HG03432 (cell line): ENCODE results near the gene TARDBP.
"Not testable (repeated sequence)": the region's sequence is repeated elsewhere in the genome, so short reads cannot be mapped to it uniquely, and the experiment has no call there.

Experiments
- ATAC-seq: cut with Tn5 transposase; IDR thresholded peaks from one replicate; pipeline ENCODE4 v1.9.1; 2021; ENCODE audit warnings: mild to moderate bottlenecking, moderate library complexity; ENCODE audit not compliant: unreplicated experiment

TARDBP gene

GRCh38 chr1:11042065-11042464 is 29.6 kb downstream of the TARDBP start:
- no peak for ATAC-seq

GRCh38 chr1:11042995-11043874 is 30.8 kb downstream of the TARDBP start:
- ATAC-seq = no peak

DNA sequence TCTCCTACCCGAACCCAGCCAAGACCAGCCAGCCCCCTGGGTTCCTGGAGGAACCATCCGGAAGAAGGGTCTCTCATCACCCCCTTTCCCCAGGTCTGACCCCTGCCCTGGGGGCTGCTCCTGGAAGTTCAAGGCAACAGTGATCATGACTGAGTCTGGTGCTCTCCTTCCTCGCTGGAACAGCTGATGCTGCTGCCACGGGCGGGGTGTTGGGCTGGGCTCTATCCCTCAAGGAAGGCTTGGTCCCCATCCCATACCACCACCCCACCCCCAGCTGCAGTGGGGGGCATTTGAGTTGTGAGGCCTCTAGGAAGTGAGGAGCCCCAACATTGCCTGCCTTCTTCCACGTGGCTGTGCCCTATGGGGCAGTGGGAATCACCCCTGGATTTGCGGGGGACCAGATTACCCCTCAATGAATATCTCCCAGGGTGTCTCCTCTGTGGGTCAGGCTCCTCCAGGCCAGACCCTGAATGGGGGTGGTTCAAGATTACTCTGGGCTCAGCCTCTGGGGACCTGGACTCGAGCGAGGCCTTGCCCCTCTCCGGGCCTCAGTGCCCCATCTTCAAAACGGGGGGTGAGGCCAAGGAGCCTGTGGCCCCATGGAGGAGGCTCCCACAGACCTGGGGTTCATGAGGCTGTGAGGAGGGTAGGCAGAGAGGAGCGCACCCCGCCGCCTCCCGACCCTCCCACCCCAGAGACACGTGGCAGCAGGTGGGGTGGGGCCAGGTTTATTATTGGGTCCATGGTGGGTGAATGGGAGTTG is 31.8 kb downstream of the TARDBP start:
- ATAC-seq = no peak

- ATAC-seq = no peak
Observed at GRCh38 chr1:11044849-11045427, 32.5 kb downstream of the TARDBP start.

- no peak for ATAC-seq
Observed at GRCh38 chr1:11045428-11046269, 33.2 kb downstream of the TARDBP start.

GRCh38 chr1:11046270-11046566 is 33.8 kb downstream of the TARDBP start:
- ATAC-seq = no peak

GRCh38 chr1:11046625-11047365 is 34.3 kb downstream of the TARDBP start, which contains the start of gene MASP2:
MASP2 (minus strand) TSS chr1:11047239; CDS start chr1:11047207, 32 bp downstream.
- no peak for ATAC-seq

- not testable (repeated sequence) for ATAC-seq
Observed at GRCh38 chr1:11051121-11051520, 38.7 kb downstream of the TARDBP start.

DNA sequence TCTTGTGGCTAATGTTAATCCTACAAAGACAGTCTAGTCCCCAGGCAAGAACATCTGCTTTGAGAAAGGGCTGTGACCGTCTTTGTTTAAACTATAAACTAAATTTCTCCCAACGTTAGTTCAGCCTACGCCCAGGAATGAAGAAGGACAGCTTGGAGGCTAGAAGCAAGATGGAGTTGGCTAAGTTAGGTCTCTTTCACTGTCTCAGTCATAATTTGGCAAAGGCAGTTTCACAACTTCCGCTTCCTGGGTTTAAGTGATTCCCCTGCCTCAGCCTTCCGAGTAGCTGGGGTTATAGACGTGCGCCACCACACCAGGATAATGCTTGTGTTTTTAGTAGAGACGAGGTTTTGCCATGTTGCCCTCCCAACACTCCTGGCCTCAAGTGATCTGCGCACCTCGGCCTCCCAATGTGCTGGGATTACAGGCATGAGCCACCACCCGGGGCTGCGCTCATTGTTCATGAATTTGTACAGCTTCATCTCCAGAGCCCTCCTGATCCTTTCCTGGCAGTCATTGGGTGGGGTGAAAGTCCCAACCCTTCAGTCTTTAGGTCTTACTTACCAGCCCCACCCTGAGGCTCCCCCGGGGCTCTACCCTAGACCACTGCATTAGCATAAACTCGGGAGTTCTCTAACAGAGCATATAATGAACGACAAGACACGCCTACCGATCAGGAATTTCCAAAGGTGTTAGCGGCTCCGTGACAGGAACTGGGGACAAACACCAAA is 39.5 kb downstream of the TARDBP start:
- no peak for ATAC-seq

DNA sequence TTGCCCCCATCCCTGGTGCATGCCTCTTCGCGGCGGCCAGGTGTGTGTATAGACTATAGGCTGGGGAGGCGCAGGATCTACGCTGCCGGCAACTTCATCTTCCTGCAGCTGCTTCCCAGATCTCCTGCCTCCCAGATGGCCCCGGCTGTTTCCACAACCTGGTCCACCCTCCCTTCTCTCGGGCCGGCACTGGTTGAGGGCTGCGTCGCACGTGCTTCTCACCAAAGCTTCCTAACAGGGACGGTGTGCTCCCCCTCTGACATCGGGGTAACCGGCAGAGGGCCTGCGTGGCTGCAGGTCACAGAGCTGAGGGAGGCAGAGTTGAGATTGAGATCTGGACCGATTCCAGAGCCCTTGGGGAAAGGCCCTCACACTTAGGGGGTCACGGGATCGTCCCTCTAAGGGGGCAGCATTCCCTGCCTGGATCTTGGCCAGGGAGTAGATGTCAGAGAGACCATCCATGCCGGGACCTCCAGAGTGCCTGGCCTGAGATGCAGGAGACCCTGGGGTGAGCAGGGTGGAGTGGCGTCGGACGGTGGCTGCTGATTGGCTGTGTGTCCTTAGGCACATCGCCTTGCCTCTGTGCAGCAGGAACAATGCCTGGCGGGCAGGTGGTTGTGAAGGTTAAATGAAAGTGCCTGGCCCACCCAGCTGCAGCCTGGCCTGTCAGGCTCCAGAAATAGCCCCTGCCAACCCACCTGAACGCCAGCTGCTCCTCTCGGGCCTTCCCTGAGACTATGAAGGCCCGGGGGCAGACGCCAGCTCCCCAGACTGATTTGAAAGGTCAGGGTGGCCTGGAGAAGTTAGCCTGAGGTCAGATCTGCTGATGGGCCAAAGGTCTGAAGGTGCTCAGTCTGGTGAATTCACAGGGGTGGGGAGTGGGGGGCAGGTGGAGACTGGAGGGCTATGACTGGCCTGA is 40.6 kb downstream of the TARDBP start:
- ATAC-seq = no peak

DNA sequence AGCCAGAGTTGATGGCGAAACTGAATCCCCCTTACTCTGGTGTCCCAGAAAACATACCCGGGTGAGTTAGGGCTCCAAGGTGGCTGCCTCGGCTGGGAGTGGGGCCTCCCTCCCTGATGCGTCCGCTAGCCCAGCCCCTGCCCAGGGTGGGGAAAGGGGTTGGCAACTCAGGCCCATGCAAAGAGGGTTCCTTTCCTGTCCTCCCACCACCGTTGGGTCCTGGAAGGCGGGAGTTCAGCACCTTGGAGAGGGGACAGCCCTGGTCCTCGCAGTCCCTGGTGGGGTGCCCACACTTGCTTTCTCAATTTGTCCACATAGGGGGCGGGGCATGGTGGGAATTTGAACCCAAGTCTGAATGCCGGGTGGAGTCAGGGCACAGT is 41.3 kb downstream of the TARDBP start:
- ATAC-seq = no peak

GRCh38 chr1:11054181-11054580 is 41.7 kb downstream of the TARDBP start:
- ATAC-seq = no peak

GRCh38 chr1:11054666-11055065 is 42.2 kb downstream of the TARDBP start:
- ATAC-seq = no peak

DNA sequence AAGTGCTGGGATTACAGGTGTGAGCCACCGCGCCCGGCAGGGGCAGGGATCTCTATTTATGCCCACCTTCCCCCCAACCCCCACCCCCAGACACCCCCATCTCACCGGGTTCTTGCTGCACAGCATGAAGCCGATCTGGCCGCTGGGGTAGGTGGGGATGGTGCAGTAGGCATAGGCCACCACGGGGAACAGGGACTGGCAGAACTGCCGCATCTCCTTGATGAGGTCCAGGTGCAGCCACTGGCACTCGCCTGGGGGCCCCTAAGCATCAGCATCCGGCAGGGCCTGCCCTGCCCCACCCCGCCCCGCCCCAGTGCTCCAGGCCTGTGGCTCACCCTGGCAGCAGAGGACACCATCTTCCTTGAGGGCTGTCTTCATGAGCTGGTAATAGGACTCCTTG is 43.2 kb downstream of the TARDBP start:
- ATAC-seq = no peak

DNA sequence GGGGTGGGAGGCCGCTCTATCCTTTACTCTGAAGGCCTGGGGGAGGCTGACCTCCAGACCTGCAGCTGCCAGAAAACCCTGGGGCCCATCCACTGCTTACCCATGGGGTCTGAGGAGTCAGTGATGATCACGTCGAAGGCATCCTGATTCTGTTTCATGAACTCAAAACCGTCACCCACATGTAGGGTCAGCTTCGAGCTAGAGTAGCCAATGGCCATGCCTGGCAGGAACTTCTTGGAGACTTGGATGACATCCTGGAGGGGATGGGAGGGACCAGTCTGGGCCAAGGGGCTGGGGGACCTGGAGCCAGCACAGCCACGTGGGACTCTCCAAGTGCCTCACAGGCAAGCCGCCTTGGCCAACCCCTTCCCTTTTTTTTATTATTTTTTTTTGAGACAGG is 44.0 kb downstream of the TARDBP start:
- no peak for ATAC-seq

DNA sequence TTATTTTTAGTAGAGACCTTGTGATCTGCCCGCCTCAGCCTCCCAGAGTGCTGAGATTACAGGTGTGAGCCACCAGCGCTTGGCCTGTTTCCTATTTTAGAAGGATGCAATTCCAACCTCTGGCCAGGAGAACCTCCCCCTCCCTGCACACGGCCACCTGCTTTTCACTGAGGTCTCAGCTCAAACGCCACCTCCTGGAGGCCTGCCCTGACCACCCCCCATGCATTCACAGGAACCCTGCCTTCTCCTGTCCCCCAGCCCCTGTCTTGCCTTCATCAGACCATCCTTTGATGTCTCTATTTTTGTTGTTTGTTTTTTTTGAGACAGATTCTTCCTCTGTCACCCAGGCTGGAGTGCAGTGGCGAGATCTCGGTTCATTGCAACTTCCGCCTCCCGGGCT is 45.0 kb downstream of the TARDBP start:
- ATAC-seq = no peak

DNA sequence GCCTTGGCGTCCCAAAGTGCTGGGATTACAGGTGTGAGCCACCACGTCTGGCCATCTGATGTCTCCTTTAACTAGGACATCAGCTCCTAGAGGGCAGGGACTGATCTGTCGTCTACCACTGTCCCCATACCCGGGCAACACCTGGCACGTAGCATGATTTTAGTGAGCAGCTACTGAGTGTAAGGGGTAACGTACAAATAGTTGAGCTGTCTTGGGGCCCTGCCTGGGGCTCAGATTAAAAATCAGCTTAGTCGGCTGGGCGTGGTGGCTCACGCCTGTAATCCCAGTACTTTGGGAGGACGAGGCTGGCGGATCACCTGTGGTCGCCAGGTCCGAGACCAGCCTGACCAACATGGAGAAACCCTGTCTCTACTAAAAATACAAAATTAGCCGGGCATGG is 45.6 kb downstream of the TARDBP start:
- ATAC-seq = no peak

GRCh38 chr1:11058595-11059154 is 46.2 kb downstream of the TARDBP start:
- no peak for ATAC-seq
